A673 (cell line): Measurements from ENCODE around the gene NAV2. TPM values are rescaled to one million over a fixed set of nuclear protein-coding genes. Genes with fewer than 3 reads are reported as not detected.

ENCODE experiments used
- BruUV-seq: library from RNA; stranded (reverse); fragments of 400-500 nt; replicated peaks from 2 replicates; lab custom pipeline; 2021; lab: Mats Ljungman, UMichigan
- CTCF ChIA-PET: fragments of 300-600 bp; sonication (Branson Sonifier 250); formaldehyde crosslinking; loops from one replicate; lab custom pipeline; 2022; ENCODE audit warnings: antibody characterized with exemption; lab: Charles Lee
- POLR2A ChIA-PET: fragments of 300-600 bp; sonication (Branson Sonifier 250); formaldehyde crosslinking; loops from one replicate; lab custom pipeline; 2022; ENCODE audit warnings: antibody characterized with exemption; ENCODE audit not compliant: low non-redundant PET; lab: Charles Lee
- DNase-seq: peaks from one replicate; pipeline ENCODE4 v3.0.0-alpha.2; 2015; ENCODE audit warnings: low spot score
- H3K27ac ChIP-seq: fragments of 200-600 bp; sonication (generic); 2 replicates; pipeline ENCODE4 v1.5.1; 2016; ENCODE audit warnings: mixed run types, low read depth, mild to moderate bottlenecking, mixed read lengths, antibody characterized with exemption, low read length; ENCODE audit not compliant: poor library complexity, severe bottlenecking
- H3K27me3 ChIP-seq: fragments of 200-600 bp; sonication (generic); replicated peaks from 2 replicates; pipeline ENCODE4 v1.6.1; 2017; ENCODE audit warnings: mixed run types, low read depth, mild to moderate bottlenecking, mixed read lengths, antibody characterized with exemption, low read length; ENCODE audit not compliant: insufficient read depth, poor library complexity
- H3K36me3 ChIP-seq: fragments of 200-600 bp; sonication (generic); 2 replicates; pipeline ENCODE4 v1.6.1; 2016; ENCODE audit warnings: mixed run types, mild to moderate bottlenecking, mixed read lengths, antibody characterized with exemption, low read length; ENCODE audit not compliant: insufficient read depth, poor library complexity, severe bottlenecking
- H3K4me1 ChIP-seq: fragments of 200-600 bp; sonication (generic); 2 replicates; pipeline ENCODE4 v1.6.1; 2017; ENCODE audit warnings: mixed run types, mild to moderate bottlenecking, mixed read lengths, antibody characterized with exemption, low read length; ENCODE audit not compliant: insufficient read depth, poor library complexity, severe bottlenecking
- H3K4me3 ChIP-seq: fragments of 200-600 bp; sonication (generic); 2 replicates; pipeline ENCODE4 v1.5.1; 2016; ENCODE audit warnings: low read depth, mixed run types, mild to moderate bottlenecking, mixed read lengths, low read length; ENCODE audit not compliant: poor library complexity, severe bottlenecking
- H3K9me3 ChIP-seq: fragments of 200-600 bp; sonication (generic); 2 replicates; pipeline ENCODE4 v1.6.1; 2016; ENCODE audit warnings: mixed run types, low read depth, mild to moderate bottlenecking, mixed read lengths, antibody characterized with exemption, low read length; ENCODE audit not compliant: poor library complexity, severe bottlenecking
- EZH2 ChIP-seq: fragments of 200-600 bp; sonication (generic); IDR thresholded peaks from 2 replicates; pipeline ENCODE4 v1.6.1; 2017; ENCODE audit warnings: borderline replicate concordance, low read depth, mild to moderate bottlenecking, mixed read lengths, antibody characterized with exemption, low read length; ENCODE audit not compliant: poor library complexity, severe bottlenecking
- intact Hi-C: fragments of 100-400 bp; cut with micrococcal nuclease; formaldehyde crosslinking; loops from one replicate; pipeline ENCODE4 v1.10.0; 2022; ENCODE audit not compliant: unreplicated experiment
- total RNA-seq: library from RNA; stranded (reverse); gene quantifications from 2 replicates; pipeline ENCODE4 v1.2.3, GENCODE V29; 2021
- TF ChIP-seq, protein P1 (sequence below): fragments of 300-800, 200-600 bp; sonication (generic); conservative IDR thresholded peaks from 2 replicates; pipeline ENCODE4 v1.5.1; 2017; ENCODE audit warnings: low read depth, mild to moderate bottlenecking, antibody characterized with exemption, low read length, moderate library complexity, mixed read lengths

Gene NAV2
- total RNA-seq, 1 experiment from 2014 or later, result not detected

DNA sequence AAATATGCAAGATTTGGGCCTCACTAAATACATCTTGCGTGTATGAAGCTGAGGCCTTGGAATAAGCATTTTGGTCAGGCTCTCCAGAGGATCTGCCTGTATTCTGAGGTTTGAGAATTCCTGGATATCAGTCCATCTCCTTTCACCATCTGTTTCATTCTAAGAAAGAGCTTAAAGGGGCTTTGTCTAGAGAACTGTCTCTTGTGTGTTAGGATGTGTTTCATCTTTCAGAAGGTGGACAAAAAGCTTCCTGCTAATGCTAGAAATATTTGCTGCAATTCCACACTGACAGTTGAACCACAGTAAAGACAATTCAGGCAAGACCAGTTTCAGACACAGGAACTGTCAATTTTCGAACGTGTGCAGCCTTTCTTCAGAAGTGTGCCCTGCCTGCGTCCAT, 262.2 kb downstream of the NAV2 start:
- H3K9me3 ChIP-seq, result no peaks in the 10 kb centered on the region
- no peaks in the 10 kb centered on the region for H3K4me1 ChIP-seq
- no peak overlapping the region for H3K27ac ChIP-seq
- TF ChIP-seq EZH2, result no peak
- TF ChIP-seq, protein P1, sequence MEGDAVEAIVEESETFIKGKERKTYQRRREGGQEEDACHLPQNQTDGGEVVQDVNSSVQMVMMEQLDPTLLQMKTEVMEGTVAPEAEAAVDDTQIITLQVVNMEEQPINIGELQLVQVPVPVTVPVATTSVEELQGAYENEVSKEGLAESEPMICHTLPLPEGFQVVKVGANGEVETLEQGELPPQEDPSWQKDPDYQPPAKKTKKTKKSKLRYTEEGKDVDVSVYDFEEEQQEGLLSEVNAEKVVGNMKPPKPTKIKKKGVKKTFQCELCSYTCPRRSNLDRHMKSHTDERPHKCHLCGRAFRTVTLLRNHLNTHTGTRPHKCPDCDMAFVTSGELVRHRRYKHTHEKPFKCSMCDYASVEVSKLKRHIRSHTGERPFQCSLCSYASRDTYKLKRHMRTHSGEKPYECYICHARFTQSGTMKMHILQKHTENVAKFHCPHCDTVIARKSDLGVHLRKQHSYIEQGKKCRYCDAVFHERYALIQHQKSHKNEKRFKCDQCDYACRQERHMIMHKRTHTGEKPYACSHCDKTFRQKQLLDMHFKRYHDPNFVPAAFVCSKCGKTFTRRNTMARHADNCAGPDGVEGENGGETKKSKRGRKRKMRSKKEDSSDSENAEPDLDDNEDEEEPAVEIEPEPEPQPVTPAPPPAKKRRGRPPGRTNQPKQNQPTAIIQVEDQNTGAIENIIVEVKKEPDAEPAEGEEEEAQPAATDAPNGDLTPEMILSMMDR, result no peak
- ChIA-PET POLR2A (no interaction called here), CTCF (no interaction called here)
- no peaks in the 10 kb centered on the region for H3K36me3 ChIP-seq
- BruUV-seq, result no TSS peak
- no peaks in the 10 kb centered on the region for H3K27me3 ChIP-seq
- intact Hi-C loops, result no loop called here
- DNase-seq, result no peak
- H3K4me3 ChIP-seq, result no peak overlapping the region

DNA sequence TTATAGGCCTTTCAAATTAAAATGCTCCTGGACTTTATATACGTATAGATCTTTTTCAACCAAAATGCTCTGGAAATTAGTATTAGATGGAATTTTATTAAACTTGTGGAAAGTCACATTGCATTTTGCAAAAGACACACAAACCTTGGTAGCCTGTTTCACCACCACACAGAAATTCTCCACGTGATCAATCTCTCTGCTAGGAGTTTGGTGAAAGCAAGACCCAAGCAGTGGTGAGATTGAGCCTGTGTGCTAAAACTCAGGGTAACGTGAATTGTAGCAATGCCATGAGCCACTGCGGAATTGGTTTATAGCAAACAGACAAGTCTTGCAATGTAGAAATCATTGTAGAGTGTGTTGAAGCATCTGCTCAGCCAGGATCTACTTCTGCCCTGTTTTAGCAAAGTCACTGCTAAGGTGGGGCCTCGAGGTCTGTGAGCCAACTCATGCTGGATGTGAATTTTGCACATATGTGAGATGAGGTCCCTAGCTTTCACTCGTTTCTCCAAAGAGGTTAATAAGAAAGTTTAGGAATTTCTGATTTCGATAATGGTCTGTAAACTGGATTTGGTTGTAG, 262.9 kb downstream of the NAV2 start:
- Histone ChIP-seq H3K27me3 (no peaks in the 10 kb centered on the region), H3K4me1 (no peaks in the 10 kb centered on the region), H3K36me3 (no peaks in the 10 kb centered on the region), H3K4me3 (no peak overlapping the region), H3K9me3 (no peaks in the 10 kb centered on the region), H3K27ac (no peak overlapping the region)
- ChIA-PET POLR2A (no interaction called here), CTCF (no interaction called here)
- TF ChIP-seq, protein P1, result no peak
- TF ChIP-seq EZH2, result no peak
- intact Hi-C loops, result no loop called here
- no peak for DNase-seq
- BruUV-seq, result no TSS peak

DNA sequence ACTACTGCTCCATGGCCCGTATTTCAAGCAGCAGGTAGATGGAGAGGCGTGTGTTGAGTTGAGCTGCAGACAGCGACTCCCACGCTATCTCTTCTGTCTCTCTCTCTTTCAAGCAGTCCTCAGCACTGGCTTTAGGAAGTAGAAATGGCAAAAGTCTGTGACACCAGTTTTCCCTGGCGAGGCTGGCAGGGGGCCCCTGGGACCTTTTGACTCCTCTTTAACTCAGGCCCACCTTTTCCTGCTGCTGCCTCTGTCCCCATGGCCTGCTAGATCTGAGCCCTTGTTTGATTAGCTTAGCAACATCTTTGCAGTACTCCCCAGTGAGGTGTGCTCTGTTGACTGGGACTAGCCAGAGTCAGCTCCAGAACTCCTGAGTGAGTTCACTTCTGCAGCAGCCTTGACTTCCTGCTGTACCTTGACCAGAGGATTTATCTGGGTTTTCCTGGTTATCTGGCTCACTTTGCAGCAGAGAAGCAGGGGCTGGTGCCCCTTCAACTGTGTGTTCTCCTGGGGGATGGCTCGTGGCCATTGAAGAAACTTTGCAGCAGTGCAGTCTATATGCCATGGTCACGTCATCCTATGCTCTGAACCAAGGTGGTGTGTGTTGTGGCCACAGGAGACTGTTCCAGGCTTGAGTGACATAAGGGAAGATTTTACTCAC, 263.8 kb downstream of the NAV2 start:
- H3K4me3 ChIP-seq, result no peak overlapping the region
- ChIA-PET CTCF (no interaction called here), POLR2A (no interaction called here)
- BruUV-seq, result no TSS peak
- no peak overlapping the region for H3K27ac ChIP-seq
- TF ChIP-seq EZH2, result no peak
- TF ChIP-seq, protein P1, result no peak
- H3K27me3 ChIP-seq, result no peaks in the 10 kb centered on the region
- H3K9me3 ChIP-seq, result no peaks in the 10 kb centered on the region
- no peaks in the 10 kb centered on the region for H3K36me3 ChIP-seq
- intact Hi-C loops, result no loop called here
- no peaks in the 10 kb centered on the region for H3K4me1 ChIP-seq
- no peak for DNase-seq
